GM18508 (cell line): ENCODE data around the gene C8A.

Experiments used
- ATAC-seq: cut with Tn5 transposase; IDR thresholded peaks from one replicate; pipeline ENCODE4 v1.9.1; 2021; ENCODE audit warnings: moderate number of reproducible peaks; ENCODE audit not compliant: insufficient read depth, unreplicated experiment

The C8A gene

DNA sequence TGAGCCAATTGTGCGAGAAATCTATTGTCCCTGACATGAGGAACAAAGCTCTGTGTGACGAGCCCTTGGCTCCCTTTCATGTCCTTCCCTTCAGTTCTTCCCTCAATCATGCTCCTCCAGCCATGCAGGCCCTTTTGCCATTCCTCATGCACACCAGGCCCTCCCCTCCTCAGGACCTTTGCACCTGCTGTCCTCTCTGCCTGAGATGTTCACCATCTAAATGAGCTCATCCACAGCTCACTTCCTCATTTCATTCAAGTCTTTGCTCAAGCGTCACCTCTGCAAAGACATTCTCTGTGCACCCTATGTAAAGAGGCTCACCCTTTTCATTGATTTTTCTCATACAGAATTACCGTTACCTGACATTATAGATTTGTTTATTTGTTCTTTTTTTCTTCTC lies 67.5 kb downstream of the C8A start:
- ATAC-seq: no peak

DNA sequence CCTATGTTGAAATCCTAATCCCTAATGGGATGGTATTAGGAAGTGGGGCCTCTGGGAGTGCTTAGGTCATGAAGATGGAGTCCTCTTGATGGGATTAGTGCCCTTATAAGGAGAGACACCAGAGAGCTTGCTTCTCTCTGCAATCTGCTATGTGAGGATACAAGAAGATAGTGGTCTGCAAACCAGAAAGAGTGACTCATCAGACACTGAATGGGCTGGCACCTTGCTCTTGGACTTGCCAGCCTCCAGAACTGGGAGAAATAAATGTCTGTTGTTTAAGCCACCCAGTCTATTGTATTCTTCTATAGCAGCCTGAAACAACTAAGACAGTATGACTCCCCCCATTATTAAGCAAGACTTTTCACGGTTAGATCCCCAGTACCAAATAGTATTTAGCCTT lies 67.9 kb downstream of the C8A start:
- no peak for ATAC-seq

DNA sequence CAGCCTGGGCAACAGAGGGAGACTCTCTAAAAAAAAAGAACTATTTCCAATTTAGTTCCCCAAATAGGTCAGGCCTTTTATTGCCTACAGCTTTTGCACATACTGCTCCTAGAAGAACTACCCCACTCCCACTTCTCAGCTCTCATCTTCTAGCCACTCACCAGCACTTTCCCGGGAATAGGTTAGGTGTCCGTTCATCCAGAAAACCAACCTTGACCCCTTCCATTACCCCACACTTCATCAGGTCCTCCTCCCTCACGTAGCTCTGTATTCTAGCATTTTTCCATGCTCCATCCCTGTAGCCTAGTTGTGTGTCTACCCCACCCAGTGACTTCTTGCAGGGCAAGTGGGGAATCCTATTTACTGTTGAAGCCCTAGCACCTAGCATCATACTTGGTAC lies 68.6 kb downstream of the C8A start:
- no peak for ATAC-seq

DNA sequence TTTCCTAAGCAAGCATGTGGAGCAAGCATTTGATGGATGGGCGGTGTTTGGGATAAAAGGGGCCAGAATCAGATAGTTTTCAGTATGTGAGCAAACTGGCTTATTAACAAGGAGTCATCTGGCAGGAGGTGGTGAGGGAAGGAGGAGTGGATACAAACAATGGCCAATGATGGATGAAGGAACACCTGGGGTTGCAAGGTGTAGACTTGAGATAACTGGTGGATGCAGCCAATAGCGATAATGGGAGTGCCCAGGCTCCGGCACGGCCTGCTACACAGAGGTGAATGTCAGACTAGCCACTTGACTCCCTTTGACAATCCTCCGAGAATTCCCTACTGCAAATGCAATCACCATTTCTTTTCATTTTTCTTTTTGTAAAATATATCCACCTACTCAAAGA lies 69.5 kb downstream of the C8A start:
- no peak for ATAC-seq

DNA sequence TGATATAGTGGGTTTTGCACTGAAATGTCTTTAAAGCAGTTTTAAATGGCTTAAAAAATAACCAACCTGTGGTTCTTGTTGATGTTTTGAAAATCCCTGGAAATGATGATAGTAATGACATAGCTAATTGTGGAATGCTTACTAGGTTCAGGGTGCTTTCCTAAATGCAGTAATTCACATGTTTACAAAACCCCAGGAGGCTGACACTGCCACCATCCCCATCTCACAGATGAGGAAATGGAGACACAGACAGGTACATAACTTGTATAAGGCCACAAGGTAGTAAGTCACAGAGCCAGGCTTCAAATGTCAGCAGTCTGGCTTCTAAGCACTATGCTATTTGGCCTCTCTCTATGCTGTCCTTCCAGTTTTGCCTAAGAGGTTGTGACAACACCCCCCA lies 70.6 kb downstream of the C8A start:
- no peak for ATAC-seq

DNA sequence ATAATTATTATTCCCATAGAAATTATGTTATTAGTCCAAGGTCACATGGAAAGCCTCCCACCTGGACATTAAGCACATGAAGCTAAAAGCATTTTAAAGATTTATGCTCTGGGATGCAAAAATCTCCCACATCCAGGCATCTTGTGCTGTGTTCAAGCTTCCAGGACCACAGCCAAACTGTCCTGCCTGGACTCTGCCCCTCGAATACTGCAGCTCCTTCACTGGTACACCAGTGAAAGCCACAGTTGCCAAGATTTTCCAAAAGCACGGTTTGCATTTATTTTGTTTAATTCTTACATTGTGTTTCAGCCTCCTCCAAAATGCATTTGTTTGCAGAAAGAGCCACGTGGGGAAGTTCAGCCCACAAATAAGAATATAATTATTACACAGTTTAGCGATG lies 72.6 kb downstream of the C8A start:
- no peak for ATAC-seq

DNA sequence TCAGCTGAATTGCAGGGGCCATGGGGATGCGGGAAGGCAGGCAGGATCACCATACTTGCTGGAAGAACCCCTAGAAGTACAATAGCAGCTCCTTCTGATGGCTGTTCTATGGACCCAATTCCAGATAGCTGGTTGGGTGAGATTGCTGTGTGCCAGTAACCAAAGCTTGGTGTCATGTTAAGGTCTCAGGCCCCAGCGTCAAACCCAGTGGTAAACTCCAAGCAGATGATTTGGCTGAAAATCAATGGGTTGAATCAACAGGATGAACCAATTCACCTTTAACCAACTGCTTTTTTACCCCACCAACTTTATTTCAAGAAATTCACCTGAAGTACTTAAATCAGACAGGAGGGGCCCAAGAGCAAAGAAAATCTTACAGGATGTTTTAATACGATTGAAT lies 73.4 kb downstream of the C8A start:
- ATAC-seq: no peak

DNA sequence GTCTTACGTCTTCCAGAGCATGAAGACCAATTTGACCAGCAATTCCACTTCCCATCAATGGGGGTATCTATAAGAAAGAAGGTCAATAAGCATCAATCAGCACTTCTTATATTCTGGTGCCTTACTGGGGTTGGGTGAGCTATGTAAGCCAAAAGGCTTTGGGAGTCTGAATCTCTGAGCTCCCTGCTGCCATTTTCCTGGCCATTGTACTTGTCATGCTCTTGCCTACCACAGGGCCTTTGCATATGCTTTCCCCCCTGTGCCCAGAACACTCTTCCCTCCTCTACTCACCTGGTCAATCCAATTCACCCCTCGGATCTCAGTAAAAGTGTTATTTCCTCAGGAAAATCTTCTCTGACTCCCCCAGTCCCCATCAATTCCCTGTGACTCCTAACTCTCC lies 74.9 kb downstream of the C8A start:
- no peak for ATAC-seq

DNA sequence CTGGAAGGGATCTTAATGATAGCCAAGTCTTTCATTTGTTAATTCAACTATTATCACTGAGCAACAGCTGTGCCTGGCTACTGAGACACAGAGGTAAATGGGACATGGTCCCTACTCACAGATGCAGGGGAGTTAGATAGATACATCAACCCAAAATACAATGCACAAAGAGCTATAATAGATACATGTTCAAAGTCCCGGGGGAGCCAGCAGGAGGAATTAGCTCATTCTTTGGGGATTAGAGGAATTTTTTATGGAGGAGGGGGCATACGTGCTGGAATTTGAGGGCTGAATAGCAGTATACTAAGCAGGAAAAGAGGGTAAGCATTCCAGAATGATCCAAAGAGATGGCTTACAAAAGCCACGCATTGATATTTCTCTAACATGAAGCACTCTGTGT lies 76.6 kb downstream of the C8A start:
- no peak for ATAC-seq

DNA sequence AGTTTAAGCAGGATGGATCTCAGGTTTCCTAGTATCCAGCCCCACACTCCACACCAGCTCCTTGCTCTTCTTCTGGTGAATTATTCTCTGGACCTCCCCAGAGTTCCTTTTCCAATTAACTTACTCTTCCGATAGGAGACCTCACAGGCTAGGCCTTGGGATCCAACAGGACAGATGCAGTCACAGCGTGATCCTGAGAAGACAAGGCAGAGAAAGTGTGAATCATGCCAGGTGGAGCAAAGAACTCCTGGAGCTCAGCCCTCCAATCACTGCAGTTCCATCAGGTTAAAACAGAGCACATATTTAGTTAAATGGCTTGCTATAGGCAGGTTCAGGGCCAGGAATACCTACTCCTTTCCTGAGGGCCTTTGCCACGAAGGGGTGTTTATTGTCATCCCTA lies 77.1 kb downstream of the C8A start:
- no peak for ATAC-seq

DNA sequence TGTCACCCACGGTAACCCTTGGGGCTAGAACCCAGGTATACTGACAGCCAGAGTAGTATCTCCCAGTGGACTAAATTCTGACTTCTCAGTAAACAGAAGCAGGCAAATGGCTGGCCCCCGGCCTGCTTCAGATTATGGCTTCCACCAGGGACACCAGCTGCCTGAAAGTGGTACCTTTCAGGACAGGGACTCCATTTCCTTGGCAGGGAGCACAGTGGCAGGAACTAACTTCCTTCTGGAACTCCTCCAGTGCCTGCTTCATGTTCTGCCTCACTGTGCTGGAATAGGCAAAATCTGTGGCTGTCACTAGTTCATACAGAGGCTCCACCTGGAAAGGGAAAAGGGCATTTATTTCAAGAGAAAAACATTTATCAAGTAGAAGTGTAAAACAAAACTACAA lies 78.6 kb downstream of the C8A start:
- ATAC-seq: no peak

DNA sequence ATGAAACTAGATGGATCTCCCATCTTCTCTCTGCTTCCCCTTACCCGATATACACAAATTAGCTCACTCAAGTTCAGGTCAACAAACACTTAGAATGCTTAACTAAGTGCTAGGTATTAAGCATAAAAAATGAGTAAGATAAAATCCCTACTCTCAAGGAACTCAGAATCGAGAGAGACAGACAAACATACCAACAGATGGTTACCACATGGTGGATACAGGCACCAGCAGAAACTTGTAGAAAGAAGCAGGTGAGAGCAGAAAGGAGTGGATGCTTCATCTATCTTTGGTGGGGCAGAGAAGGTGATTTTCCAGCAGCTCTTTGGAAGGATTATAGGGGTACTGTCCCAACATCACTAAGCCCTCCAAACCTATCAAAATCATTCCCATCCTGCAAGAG lies 79.0 kb downstream of the C8A start:
- no peak for ATAC-seq

DNA sequence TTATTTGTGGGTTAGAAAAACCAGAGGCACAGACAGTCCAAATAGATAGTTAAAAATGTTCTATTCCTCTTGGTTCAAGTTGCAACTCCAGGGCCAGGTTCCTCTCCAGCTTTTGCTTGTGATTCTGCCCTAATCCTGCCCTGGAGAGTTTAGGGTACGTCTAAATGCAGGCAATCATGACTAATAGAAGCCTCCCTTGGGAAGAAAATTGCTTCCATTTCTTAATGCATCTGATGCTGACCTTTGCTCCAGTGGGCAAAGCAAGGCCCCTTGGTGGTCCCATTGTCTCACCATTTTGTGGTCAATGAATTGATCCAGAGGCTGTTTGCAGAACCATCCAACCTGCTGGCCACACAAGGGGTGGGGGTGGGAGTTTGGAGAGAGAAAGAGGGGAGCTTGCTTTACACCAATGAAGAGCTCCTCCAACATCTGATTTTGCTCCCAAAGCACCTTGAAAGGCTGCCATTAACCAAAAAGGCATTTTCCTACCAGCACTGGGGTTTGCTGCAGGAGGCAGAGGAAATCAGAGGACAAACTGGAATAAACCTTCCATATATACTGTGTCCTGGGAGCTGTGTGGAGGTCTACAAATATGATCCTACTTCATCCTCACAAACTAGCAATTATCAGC lies 79.9 kb downstream of the C8A start:
- ATAC-seq: no peak

DNA sequence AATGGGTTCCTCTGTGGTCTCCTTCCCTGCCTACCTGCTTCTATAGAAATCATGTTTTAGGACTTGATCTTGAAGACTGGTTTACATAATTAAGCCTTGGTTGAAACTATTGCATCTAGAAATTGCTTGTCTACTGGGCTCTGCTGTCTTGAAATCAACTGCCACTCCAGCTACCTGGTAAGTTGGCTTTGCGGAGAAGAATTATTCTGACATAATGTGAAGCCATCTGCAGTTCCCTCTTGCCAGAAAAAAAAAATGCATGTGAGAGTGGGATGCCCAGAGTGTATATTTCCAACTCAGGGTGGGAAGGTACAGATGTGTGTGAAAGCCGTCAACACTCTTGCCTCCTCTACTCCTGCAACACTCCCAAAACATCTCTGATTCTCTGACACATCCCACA lies 84.0 kb downstream of the C8A start:
- ATAC-seq: no peak

DNA sequence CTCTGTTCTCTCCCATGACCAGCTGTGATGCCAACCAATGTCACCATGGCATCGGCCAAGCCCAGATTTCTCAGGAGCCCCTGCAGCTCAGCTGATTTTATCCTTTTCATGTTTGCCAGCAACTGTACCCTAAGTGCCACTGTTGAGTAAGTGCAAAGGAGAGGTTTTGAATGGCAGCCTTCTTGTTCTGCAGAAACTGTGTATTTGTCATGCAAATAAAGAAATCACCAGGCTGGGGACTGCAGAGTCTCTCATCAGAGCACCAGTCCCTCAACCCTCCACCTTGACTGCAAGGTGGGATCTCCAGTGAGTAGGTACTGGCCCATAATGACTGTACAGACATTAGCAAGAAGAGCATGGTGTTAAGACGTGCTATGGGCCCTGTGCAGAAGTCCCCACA lies 84.6 kb downstream of the C8A start:
- no peak for ATAC-seq

DNA sequence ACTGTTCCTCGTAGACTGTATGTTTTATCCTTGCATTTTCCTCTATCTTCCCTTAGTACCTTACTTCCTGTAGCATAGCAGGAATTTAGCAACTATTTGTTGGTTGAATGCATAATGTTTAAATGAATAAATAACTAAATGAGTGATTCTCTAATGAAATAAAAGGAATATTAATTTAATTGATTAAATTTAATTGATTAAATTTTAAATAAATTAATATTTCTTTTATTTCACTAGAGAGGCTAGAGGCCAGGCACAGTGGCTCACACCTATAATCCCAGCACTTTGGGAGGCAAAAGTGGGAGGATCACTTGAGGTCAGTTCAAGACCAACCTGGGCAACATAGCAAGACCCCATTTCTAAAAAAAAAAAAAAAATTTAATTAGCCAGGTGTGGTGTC lies 85.4 kb downstream of the C8A start:
- no peak for ATAC-seq

DNA sequence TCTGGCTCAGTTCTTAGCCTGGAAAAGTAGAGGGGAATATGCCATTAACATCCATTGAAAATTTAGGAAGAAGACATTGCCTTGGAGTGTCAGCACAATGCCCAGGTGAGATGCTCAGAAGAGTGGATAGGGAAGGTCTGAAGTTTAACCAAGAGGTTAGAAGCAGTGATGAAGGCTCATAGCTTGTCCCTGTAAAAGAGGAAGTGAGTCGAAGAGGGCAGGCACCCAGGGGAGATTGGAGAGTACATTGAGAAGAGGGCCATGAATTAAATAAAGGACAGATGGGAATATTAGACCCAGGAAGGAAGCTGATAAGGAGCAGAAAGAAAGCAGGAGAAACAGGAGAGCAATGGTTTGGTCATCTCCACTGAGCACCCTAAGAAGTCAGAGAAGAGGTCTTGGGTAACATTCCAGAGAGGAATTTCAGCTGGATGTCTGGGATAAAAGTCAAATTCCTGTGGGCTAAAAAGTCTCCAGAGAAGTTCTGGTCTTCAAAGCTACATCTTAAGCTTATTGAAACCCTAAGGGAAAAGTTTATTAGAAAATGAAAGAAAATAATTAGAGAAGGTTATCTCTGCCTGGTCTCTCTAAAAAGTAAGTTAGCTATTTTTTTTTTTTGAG lies 93.9 kb downstream of the C8A start:
- ATAC-seq: no peak

DNA sequence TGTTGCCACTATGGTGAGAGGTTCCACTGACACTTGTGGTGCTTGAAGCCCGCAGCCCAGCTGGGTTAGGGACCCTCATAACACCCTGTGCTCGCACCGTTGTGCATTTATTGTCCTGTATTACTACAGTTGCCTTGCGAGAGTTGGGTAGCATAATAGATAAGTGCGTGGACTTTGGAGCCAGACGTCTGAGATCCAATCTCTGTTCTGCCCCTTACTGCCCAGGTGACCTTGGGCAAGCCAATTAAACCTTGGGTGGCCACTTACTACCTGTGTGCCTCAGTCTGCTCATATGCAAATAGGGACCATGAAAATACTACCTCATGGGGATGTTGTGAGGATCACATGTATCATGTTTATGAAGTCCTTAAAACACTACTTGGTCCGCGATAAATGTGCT lies 97.9 kb downstream of the C8A start:
- ATAC-seq: no peak

DNA sequence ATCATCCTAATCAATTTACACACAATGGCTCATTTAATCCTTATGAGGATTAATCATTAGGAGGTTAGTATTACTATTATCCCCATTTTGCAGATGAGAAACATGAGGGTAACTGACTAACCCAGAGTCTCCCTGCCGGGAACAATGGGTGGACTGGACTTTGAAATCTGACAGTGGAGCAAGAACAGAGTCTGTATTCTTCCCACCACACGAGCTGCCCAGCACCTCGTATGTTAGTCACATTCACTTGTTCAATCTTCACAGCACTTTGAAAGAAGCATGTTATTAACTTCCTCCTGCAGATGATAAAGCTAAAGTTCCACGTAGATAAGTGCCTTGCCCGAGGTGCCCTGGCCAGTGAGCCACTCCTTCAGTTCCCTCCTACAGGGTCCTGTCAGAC lies 98.8 kb downstream of the C8A start:
- no peak for ATAC-seq

DNA sequence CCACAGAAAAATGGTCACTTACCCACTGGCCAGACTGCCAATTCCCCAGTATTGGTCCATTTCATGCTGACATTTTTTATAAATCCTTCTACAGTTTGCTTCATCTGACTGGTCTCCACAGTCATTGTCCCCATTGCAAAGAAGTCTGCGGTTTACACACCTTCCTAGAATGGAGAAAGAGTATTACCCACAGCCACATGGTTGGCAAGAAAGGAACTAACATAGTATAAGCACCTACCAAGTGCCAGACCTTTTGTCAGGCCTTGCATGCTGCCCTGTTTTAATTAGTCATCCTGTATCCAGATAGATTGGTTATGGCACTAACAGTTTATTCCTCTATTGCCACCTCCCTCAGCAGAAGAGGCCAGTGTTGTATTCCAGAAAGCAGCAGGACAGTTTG lies 100.1 kb downstream of the C8A start:
- no peak for ATAC-seq

DNA sequence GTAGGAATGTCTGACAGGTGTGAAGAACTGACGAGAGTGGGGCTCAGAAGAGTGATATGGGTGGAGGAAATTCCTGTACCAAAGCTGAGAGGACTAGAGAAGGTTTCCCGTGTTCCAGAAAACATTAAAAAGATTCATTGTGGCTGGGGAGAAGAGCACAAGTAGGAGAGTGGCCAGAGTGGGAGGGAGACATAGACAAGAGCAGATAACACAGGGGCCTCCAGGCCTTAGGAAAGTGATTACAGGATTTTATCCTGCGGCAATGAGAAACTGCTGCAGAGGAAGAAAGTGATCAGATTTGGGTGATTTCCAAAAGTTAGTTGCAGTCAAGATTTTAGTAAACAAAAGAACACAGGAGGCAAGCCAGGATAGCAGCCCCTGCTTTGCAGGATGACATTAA lies 103.3 kb downstream of the C8A start:
- no peak for ATAC-seq

DNA sequence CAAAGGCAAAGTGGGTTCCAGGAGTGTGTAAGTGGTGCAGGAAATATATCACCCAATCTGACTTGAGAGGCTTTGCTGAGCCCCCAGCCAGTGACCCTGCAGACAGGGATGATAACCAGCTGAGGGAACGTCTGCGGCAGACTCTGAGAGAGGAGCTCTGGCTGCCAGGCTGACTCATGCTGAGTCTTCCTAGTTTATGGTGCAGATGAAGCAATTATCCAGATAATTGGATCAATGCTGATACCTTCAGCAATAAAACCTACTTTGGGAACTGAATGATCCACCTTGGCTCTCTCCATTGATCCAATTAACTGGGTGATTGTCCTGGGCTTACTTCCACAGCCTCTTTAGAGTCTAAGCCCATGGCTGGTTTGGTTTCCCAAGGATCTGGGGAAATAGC lies 103.9 kb downstream of the C8A start:
- ATAC-seq: no peak

DNA sequence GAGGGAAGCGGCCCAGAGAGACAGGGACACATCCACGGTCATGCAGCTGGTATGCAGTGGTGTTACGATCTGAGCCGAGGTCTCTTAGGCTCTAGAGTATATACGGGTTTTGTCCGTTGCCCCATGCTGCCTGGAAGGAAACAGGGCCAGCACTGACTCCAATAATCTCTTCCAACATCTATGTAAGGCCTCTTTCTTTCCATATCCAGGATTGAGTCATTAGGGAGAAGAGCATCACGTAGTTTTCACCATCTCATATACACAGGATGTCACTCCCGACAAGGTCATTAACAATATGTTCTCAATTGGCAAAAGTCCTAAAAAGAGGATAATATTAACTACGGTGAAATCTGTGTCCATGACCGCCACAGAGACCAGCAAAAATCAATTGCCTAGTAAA lies 106.8 kb downstream of the C8A start:
- ATAC-seq: no peak
